Spleen (tissue), 11 donors: Measurements from ENCODE around the gene CHID1. TPM values are rescaled to one million over a fixed set of nuclear protein-coding genes. Genes with fewer than 3 reads are reported as not detected.

Source experiments
- DNase-seq: peaks from one replicate; pipeline ENCODE4 v3.0.0-alpha.2; 2020
- H3K27ac ChIP-seq, 8 donors: fragments of 200-600 bp; sonication (generic) in 7 of 8; 1 replicate in 4 of 8; 2 replicates in 4 of 8; pipeline versions ENCODE4 v1.5.0 to v1.8.0; 2016 to 2021; ENCODE audit warnings: inconsistent platforms in 4 of 8, mild to moderate bottlenecking in 4 of 8, moderate library complexity in 1 of 8
- H3K27me3 ChIP-seq, 7 donors: fragments of 200-600 bp; sonication (generic) in 6 of 7; replicated peaks in 1 of 7; 1 replicate in 4 of 7; 2 replicates in 3 of 7; pipeline versions ENCODE4 v1.5.0 to v1.8.0; 2016 to 2021; ENCODE audit warnings: inconsistent platforms in 3 of 7, mild to moderate bottlenecking in 1 of 7
- H3K36me3 ChIP-seq, 6 donors: fragments of 200-600 bp; sonication (generic) in 5 of 6; 1 replicate in 4 of 6; 2 replicates in 2 of 6; pipeline versions ENCODE4 v1.5.0 to v1.8.0; 2016 to 2021; ENCODE audit warnings: inconsistent platforms in 2 of 6
- H3K4me1 ChIP-seq, 6 donors: fragments of 200-600 bp; sonication (generic) in 5 of 6; 1 replicate in 3 of 6; 2 replicates in 3 of 6; pipeline versions ENCODE4 v1.5.0 to v1.8.0; 2016 to 2021; ENCODE audit warnings: inconsistent platforms in 3 of 6
- H3K4me3 ChIP-seq, 8 donors: fragments of 200-600 bp; sonication (generic) in 7 of 8; 1 replicate in 4 of 8; 2 replicates in 4 of 8; pipeline versions ENCODE4 v1.5.0 to v1.8.0; 2016 to 2021; ENCODE audit warnings: inconsistent platforms in 4 of 8, mild to moderate bottlenecking in 4 of 8, moderate library complexity in 2 of 8
- H3K9me3 ChIP-seq, 8 donors: fragments of 200-600 bp; sonication (generic) in 7 of 8; 1 replicate in 4 of 8; 2 replicates in 4 of 8; pipeline versions ENCODE4 v1.5.0 to v1.8.0; 2016 to 2021; ENCODE audit warnings: inconsistent platforms in 4 of 8
- CTCF ChIP-seq, 11 experiments: fragments of 200-600 bp in 7 of 11; fragments of 450-650 bp in 4 of 11; sonication (generic) in 4 of 11; IDR thresholded peaks in 8 of 11; conservative IDR thresholded peaks in 3 of 11; 1 replicate in 7 of 11; 2 replicates in 4 of 11; pipeline versions ENCODE4 v1.4.0 to v1.8.0; 2016 to 2021; ENCODE audit warnings: antibody characterized with exemption in 11 of 11, inconsistent platforms in 4 of 11, mild to moderate bottlenecking in 1 of 11
- POLR2A ChIP-seq, 3 donors: fragments of 450-650 bp; IDR thresholded peaks; one replicate each; pipeline ENCODE4 v1.5.1; 2017; ENCODE audit warnings: antibody characterized with exemption in 3 of 3, mild to moderate bottlenecking in 1 of 3
- POLR2AphosphoS5 ChIP-seq, 3 donors: sonication (generic); formaldehyde crosslinking; IDR thresholded peaks; one replicate each; pipeline ENCODE4 v1.5.1; 2017; ENCODE audit warnings: antibody characterized with exemption in 3 of 3
- WGBS, 5 donors: extraction: QIAGEN DNeasy Blood & Tissue Kit in 3 of 5; methylation state at CpG; one replicate each; pipeline versions ENCODE4 v1.1.5 to v1.1.7; 2013 to 2018; 5-methylcytosine and 5-hydroxymethylcytosine counted together
- intact Hi-C: fragments of 100-400 bp; cut with DNase I; formaldehyde crosslinking; loops from one replicate; pipeline ENCODE4 v1.15.0; 2023; ENCODE audit warnings: low total_unique reads
- polyA plus RNA-seq, 3 donors: library from polyadenylated mRNA; stranded (reverse); fragments of 200-250 nt; gene quantifications; one replicate each; pipeline ENCODE4 v1.2.1, GENCODE V29; 2013
- total RNA-seq, 7 donors: library from RNA; depleted of rRNA in 3 of 7; stranded (reverse); fragments of >200 nt in 3 of 7; fragmentation: NEBNext Ultra II Directional in 4 of 7; extraction: Animal tissue kit (Norgen Biotek cat#: 25700) in 4 of 7; gene quantifications; one replicate each; pipeline versions ENCODE4 v1.1.0 to v1.2.1, GENCODE V29; 2016 to 2021
- donor health status: healthy with polysubstance abuse.
- donor health status: DM: no; HTN: no; CAD: no; lungs with moderate emphysema.
- donor health status: DM: no; HTN: no; CAD: no.
- donor health status: Bipolar disorder and iron deficiency.
- donor health status: healthy.
- donor health status: DM: no; HTN: no; CAD: no.
- donor health status: DM: yes; HTN: yes; CAD: no.

The CHID1 gene
- total and polyA plus RNA-seq, 10 donors, result 37.2 to 218 (median 117) TPM

GRCh38 chr11:932435-932834, 21.8 kb upstream of the CHID1 start:
- no peak for DNase-seq

GRCh38 chr11:931385-931784, 20.8 kb upstream of the CHID1 start:
- Histone ChIP-seq H3K4me1 (peaks cover 60 to 100% (median 85%) of the 10 kb centered on the region in 6 donors), H3K4me3 (peak overlapping the region in 1 of 8 donors; percentile 8), H3K27me3 (no peaks in the 10 kb centered on the region), H3K9me3 (no peaks in the 10 kb centered on the region), H3K27ac (peak overlapping the region; percentile 2 to 98 (median 88)), H3K36me3 (peaks cover 0 to 31% (median 0%) of the 10 kb centered on the region in 6 donors)
- intact Hi-C loops, result no loop called here
- DNase-seq, result no peak
- 25 to 40% (median 31%) methylated on average over 3 of the region's 3 CpGs for WGBS, 5 donors
- TF ChIP-seq POLR2A (IDR thresholded peaks at IDR 0.05) (peak in 1 of 3 donors; percentile 32), CTCF (IDR thresholded peaks at IDR 0.05 in 8 of 11, conservative IDR thresholded peaks at IDR 0.05 in 3 of 11) (no peak), POLR2AphosphoS5 (IDR thresholded peaks at IDR 0.05) (peak in 1 of 3 donors; percentile 36)

More at GRCh38 chr11:932435-932834, 21.8 kb upstream of the CHID1 start:
- peaks cover 0 to 34% (median 0%) of the 10 kb centered on the region in 6 donors for H3K36me3 ChIP-seq
- no peaks in the 10 kb centered on the region for H3K9me3 ChIP-seq
- TF ChIP-seq POLR2AphosphoS5 (IDR thresholded peaks at IDR 0.05) (peak in 1 of 3 donors; percentile 80), POLR2A (IDR thresholded peaks at IDR 0.05) (no peak)
- peak overlapping the region; percentile 48 to 98 (median 88) for H3K27ac ChIP-seq
- intact Hi-C loops, result no loop called here
- WGBS, 5 donors, result 44 to 51% (median 46%) methylated on average over 4 of the region's 4 CpGs
- no peak overlapping the region for H3K4me3 ChIP-seq
- H3K27me3 ChIP-seq, result no peaks in the 10 kb centered on the region
- peaks cover 62 to 100% (median 82%) of the 10 kb centered on the region in 6 donors for H3K4me1 ChIP-seq

GRCh38 chr11:929405-929804, 18.8 kb upstream of the CHID1 start:
- WGBS, 5 donors, result 85 to 94% (median 90%) methylated on average over 11 of the region's 11 CpGs
- H3K4me3 ChIP-seq, result peak overlapping the region in 2 of 8 donors; percentile 6 to 91
- H3K36me3 ChIP-seq, result peaks cover 0 to 22% (median 0%) of the 10 kb centered on the region in 6 donors
- H3K9me3 ChIP-seq, result no peaks in the 10 kb centered on the region
- TF ChIP-seq CTCF (IDR thresholded peaks at IDR 0.05 in 8 of 11, conservative IDR thresholded peaks at IDR 0.05 in 3 of 11) (no peak), POLR2AphosphoS5 (IDR thresholded peaks at IDR 0.05) (peak in 1 of 3 donors; percentile 16), POLR2A (IDR thresholded peaks at IDR 0.05) (no peak)
- H3K27ac ChIP-seq, result peak overlapping the region in 6 of 8 donors; percentile 48 to 98 (median 95)
- H3K4me1 ChIP-seq, result peaks cover 57 to 94% (median 89%) of the 10 kb centered on the region in 6 donors
- intact Hi-C loops, result no loop called here
- no peak for DNase-seq
- no peaks in the 10 kb centered on the region for H3K27me3 ChIP-seq

GRCh38 chr11:928786-929185, 18.2 kb upstream of the CHID1 start:
- H3K4me1 ChIP-seq, result peaks cover 50 to 94% (median 87%) of the 10 kb centered on the region in 6 donors
- H3K27ac ChIP-seq, result peak overlapping the region; percentile 9 to 98 (median 94)
- DNase-seq, result no peak
- H3K4me3 ChIP-seq, result peak overlapping the region in 5 of 8 donors; percentile 1 to 91 (median 17)
- intact Hi-C loops, result no loop called here
- TF ChIP-seq POLR2AphosphoS5 (IDR thresholded peaks at IDR 0.05) (peak in 1 of 3 donors; percentile 34), POLR2A (IDR thresholded peaks at IDR 0.05) (no peak)
- 64 to 80% (median 76%) methylated on average over 8 of the region's 8 CpGs for WGBS, 5 donors
- H3K36me3 ChIP-seq, result peaks cover 0 to 22% (median 0%) of the 10 kb centered on the region in 6 donors
- H3K9me3 ChIP-seq, result no peaks in the 10 kb centered on the region
- no peaks in the 10 kb centered on the region for H3K27me3 ChIP-seq

- Histone ChIP-seq H3K4me1 (peaks cover 41 to 92% (median 78%) of the 10 kb centered on the region in 6 donors), H3K4me3 (peak overlapping the region in 5 of 8 donors; percentile 8 to 91 (median 72)), H3K27me3 (no peaks in the 10 kb centered on the region), H3K27ac (peak overlapping the region; percentile 54 to 98 (median 94)), H3K9me3 (no peaks in the 10 kb centered on the region), H3K36me3 (peaks cover 0 to 22% (median 0%) of the 10 kb centered on the region in 6 donors)
- 30 to 50% (median 33%) methylated on average over 7 of the region's 7 CpGs for WGBS, 5 donors
- no peak for DNase-seq
- no peak for TF ChIP-seq CTCF (IDR thresholded peaks at IDR 0.05 in 8 of 11, conservative IDR thresholded peaks at IDR 0.05 in 3 of 11)
- no peak for TF ChIP-seq POLR2A (IDR thresholded peaks at IDR 0.05)
- intact Hi-C loops, result no loop called here
Measured at GRCh38 chr11:927871-928270, 17.3 kb upstream of the CHID1 start.
